Loucy (cell line): ENCODE data around the gene NPRL2.

ENCODE experiments used
- H2AFZ ChIP-seq: fragments of 200-600 bp; sonication (generic); 2 replicates; pipeline ENCODE4 v1.6.0; 2016; ENCODE audit warnings: antibody characterized with exemption, mild to moderate bottlenecking, low read length, moderate library complexity
- H3F3A ChIP-seq: fragments of 200-600 bp; 2 replicates; pipeline ENCODE4 v1.6.0; 2016; ENCODE audit warnings: antibody characterized with exemption, low read depth, mild to moderate bottlenecking
- H3K27me3 ChIP-seq: fragments of 200-600 bp; sonication (generic); 2 replicates; pipeline ENCODE4 v1.6.1; 2014; ENCODE audit warnings: low read length, mild to moderate bottlenecking; ENCODE audit not compliant: insufficient read depth, poor library complexity, severe bottlenecking
- H3K36me3 ChIP-seq: fragments of 200-600 bp; sonication (generic); 2 replicates; pipeline ENCODE4 v1.6.1; 2016; ENCODE audit warnings: low read length; ENCODE audit not compliant: insufficient read depth
- H3K4me1 ChIP-seq: fragments of 200-600 bp; sonication (generic); 2 replicates; pipeline ENCODE4 v1.5.1; 2014; ENCODE audit warnings: low read length, mild to moderate bottlenecking; ENCODE audit not compliant: insufficient read depth, poor library complexity, severe bottlenecking
- H3K4me2 ChIP-seq: fragments of 200-600 bp; sonication (generic); 2 replicates; pipeline ENCODE4 v1.6.0; 2014; ENCODE audit warnings: antibody characterized with exemption, low read length, low read depth, mild to moderate bottlenecking; ENCODE audit not compliant: poor library complexity, severe bottlenecking
- H3K4me3 ChIP-seq: fragments of 200-600 bp; sonication (generic); 2 replicates; pipeline ENCODE4 v1.5.1; 2014; ENCODE audit warnings: low read length, mild to moderate bottlenecking, mixed read lengths; ENCODE audit not compliant: poor library complexity, severe bottlenecking
- H3K79me2 ChIP-seq: fragments of 200-600 bp; sonication (generic); 2 replicates; pipeline ENCODE4 v1.6.1; 2014; ENCODE audit warnings: low read length; ENCODE audit not compliant: insufficient read depth
- H3K9ac ChIP-seq: fragments of 200-600 bp; sonication (generic); 2 replicates; pipeline ENCODE4 v1.6.0; 2014; ENCODE audit warnings: mild to moderate bottlenecking, low read depth, low read length, moderate library complexity; ENCODE audit not compliant: poor library complexity, severe bottlenecking
- H3K9me2 ChIP-seq: fragments of 200-600 bp; sonication (generic); replicated peaks from 2 replicates; pipeline ENCODE4 v1.6.1; 2016; ENCODE audit warnings: low read depth, low read length, mixed read lengths
- H3K9me3 ChIP-seq: fragments of 200-600 bp; sonication (generic); 2 replicates; pipeline ENCODE4 v1.6.1; 2014; ENCODE audit warnings: mild to moderate bottlenecking, antibody characterized with exemption, low read length, low read depth; ENCODE audit not compliant: insufficient read depth
- H4K20me1 ChIP-seq: fragments of 200-600 bp; sonication (generic); 2 replicates; pipeline ENCODE4 v1.6.0; 2014; ENCODE audit warnings: antibody characterized with exemption, low read length, mild to moderate bottlenecking; ENCODE audit not compliant: insufficient read depth, poor library complexity, severe bottlenecking
- CTCF ChIP-seq: fragments of 200-600 bp; sonication (generic); conservative IDR thresholded peaks from 2 replicates; pipeline ENCODE4 v1.5.1; 2014; ENCODE audit warnings: mild to moderate bottlenecking, antibody characterized with exemption, low read length
- EZH2phosphoT487 ChIP-seq: fragments of 200-600 bp; IDR thresholded peaks from 2 replicates; pipeline ENCODE4 v1.6.1; 2018; ENCODE audit warnings: antibody characterized with exemption, mild to moderate bottlenecking, moderate library complexity, borderline replicate concordance

NPRL2 gene

GRCh38 chr3:50358911-50359759 lies 8.6 kb upstream of the NPRL2 start, which contains the start of gene TMEM115:
Gene TMEM115 (minus strand): TSS chr3:50359521. CDS start chr3:50359063, 458 bp downstream.
- no peak for TF ChIP-seq EZH2phosphoT487
- no peak for TF ChIP-seq CTCF
- H3K9ac ChIP-seq: peak within 1 kb of the TSS; percentile 84
- no peaks in the 10 kb centered on the region for H3F3A ChIP-seq
- H3K9me3 ChIP-seq: no peaks in the 10 kb centered on the region
- H2AFZ ChIP-seq: peak within 1 kb of the TSS; percentile 73
- H3K4me2 ChIP-seq: peak within 1 kb of the TSS; percentile 92
- peak within 1 kb of the TSS; percentile 78 for H3K4me3 ChIP-seq
- peaks cover 37% of the 10 kb centered on the region for H4K20me1 ChIP-seq
- H3K4me1 ChIP-seq: peaks cover 34% of the 10 kb centered on the region
- H3K79me2 ChIP-seq: peaks cover 45% of the 10 kb centered on the region
- H3K27me3 ChIP-seq: no peaks in the 10 kb centered on the region
- no peaks in the 10 kb centered on the region for H3K9me2 ChIP-seq
- H3K36me3 ChIP-seq: peaks cover 9% of the 10 kb centered on the region; the same call in 1 of the 2 replicates

DNA sequence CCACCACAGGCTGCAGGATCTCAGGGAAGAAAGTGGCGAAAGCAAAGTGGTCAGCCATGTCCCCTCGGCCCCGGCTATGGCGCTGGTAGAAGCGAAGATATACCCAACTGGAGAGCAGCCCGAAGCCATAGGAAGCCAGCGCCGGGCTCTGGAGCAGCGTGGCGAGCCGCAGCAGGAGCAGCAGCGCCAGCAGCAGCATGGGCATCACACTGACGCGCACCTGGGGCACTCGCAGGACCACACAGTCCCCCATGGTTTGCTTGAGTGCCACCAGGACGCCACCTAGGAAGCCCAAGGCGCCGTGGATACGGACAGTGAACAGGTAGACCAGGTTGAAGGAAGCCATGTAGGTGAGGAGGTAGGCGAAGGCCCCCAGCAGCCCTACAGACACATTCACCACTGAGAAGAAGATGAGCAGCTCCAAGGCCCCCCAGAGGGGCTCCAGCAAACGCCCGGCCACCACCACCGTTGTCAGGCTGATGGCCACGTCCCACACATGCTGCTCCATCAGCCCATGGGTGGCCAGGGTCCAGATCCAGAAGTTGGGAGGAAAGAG lies 7.9 kb upstream of the NPRL2 start:
- H3K4me2 ChIP-seq: peak overlapping the region; percentile 92
- peaks cover 9% of the 10 kb centered on the region; the same call in 1 of the 2 replicates for H3K36me3 ChIP-seq
- H3K9ac ChIP-seq: peak overlapping the region; percentile 84
- no peaks in the 10 kb centered on the region for H3K27me3 ChIP-seq
- peaks cover 38% of the 10 kb centered on the region for H4K20me1 ChIP-seq
- H2AFZ ChIP-seq: no peak overlapping the region
- TF ChIP-seq CTCF: no peak
- TF ChIP-seq EZH2phosphoT487: no peak
- no peaks in the 10 kb centered on the region for H3K9me2 ChIP-seq
- peak overlapping the region; percentile 78 for H3K4me3 ChIP-seq
- H3K79me2 ChIP-seq: peaks cover 45% of the 10 kb centered on the region
- peaks cover 34% of the 10 kb centered on the region for H3K4me1 ChIP-seq
- no peaks in the 10 kb centered on the region for H3K9me3 ChIP-seq
- no peaks in the 10 kb centered on the region for H3F3A ChIP-seq

DNA sequence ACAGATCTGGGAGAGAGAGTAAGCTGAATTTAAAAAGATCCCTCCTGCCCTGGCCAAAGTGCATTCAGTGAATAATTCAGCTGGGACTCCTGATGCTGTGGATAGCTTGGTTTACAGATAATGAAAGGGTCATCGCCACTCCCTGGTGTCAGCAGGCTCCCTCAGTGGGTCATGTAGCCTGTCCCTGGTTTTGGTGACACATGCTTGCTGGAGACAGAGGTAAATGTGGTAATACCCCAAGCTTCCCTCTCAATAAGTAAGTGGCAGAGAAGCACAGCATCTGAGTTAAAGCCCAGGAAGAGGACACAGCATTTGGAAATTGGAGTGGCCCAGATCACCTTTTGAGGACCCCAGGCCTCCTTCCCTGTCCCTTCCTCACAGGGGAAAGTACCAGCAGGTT lies 6.9 kb upstream of the NPRL2 start:
- H3K4me1 ChIP-seq: peaks cover 34% of the 10 kb centered on the region
- TF ChIP-seq EZH2phosphoT487 (no peak), CTCF (no peak)
- H3F3A ChIP-seq: no peaks in the 10 kb centered on the region
- H2AFZ ChIP-seq: no peak overlapping the region
- H3K4me3 ChIP-seq: peak overlapping the region; percentile 78
- peak overlapping the region; percentile 84 for H3K9ac ChIP-seq
- H3K4me2 ChIP-seq: peak overlapping the region; percentile 92
- H3K27me3 ChIP-seq: no peaks in the 10 kb centered on the region
- H3K79me2 ChIP-seq: peaks cover 45% of the 10 kb centered on the region
- no peaks in the 10 kb centered on the region for H3K9me2 ChIP-seq
- peaks cover 43% of the 10 kb centered on the region for H4K20me1 ChIP-seq
- peaks cover 9% of the 10 kb centered on the region; the same call in 1 of the 2 replicates for H3K36me3 ChIP-seq
- no peaks in the 10 kb centered on the region for H3K9me3 ChIP-seq
